ENCODE results near the gene CCDC120.

DNA sequence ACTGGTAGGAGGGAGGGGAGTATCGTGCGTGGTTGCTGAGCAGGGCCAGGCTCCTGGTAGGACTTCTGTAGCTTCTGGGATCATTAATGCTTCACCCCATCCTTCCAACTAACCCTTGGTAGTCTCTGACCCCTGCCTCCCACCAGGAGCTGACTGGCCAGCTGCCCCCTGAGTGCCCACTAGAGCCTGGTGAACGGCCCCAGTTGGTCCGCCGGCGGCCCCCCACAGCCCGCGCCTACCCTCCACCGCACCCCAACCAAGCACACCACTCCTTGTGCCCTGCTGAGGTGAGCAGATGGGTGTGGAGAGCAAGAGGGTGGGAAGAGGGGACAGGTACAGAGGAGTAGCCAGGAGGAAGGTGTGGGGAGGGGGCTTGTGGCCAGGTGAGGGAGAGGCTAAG is 4.9 kb downstream of the CCDC120 start:
- TF ChIP-seq, protein P1, sequence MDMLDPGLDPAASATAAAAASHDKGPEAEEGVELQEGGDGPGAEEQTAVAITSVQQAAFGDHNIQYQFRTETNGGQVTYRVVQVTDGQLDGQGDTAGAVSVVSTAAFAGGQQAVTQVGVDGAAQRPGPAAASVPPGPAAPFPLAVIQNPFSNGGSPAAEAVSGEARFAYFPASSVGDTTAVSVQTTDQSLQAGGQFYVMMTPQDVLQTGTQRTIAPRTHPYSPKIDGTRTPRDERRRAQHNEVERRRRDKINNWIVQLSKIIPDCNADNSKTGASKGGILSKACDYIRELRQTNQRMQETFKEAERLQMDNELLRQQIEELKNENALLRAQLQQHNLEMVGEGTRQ (IDR thresholded peaks at IDR 0.05; ENCODE audit: borderline replicate concordance, low read depth, low read length): no peak
- TF ChIP-seq NRF1 (IDR thresholded peaks at IDR 0.05; ENCODE audit: low read depth, low read length): no peak
- no peak for TF ChIP-seq ZBTB33 (IDR thresholded peaks at IDR 0.05; ENCODE audit: borderline replicate concordance, low read depth)
- no peak for TF ChIP-seq POLR2AphosphoS5 (IDR thresholded peaks at IDR 0.05; ENCODE audit: low read depth, low read length)
- no peak for TF ChIP-seq SIN3A (IDR thresholded peaks at IDR 0.05; ENCODE audit: borderline replicate concordance, low read depth, low read length)
- TF ChIP-seq CTCF (IDR thresholded peaks at IDR 0.05): no peak

Measured in SK-N-SH (cell line).